Activated CD8-positive, alpha-beta memory T cell treated with anti-CD3 and anti-CD28 coated beads for 36 hours (primary cell): ENCODE results near the gene COL5A1. TPM values are rescaled to one million over a fixed set of nuclear protein-coding genes. Genes with fewer than 3 reads are reported as not detected.
"Not testable (repeated sequence)": the region's sequence is repeated elsewhere in the genome, so short reads cannot be mapped to it uniquely, and the experiment has no call there.

Experiments used
- CTCF ChIA-PET: fragments of 350-600 bp; sonication (Branson Sonifier 250); formaldehyde crosslinking; loops from one replicate; lab custom pipeline; 2021; ENCODE audit warnings: antibody characterized with exemption; lab: Charles Lee
- POLR2A ChIA-PET: fragments of 350-600 bp; sonication (Branson Sonifier 250); formaldehyde crosslinking; loops from one replicate; lab custom pipeline; 2021; ENCODE audit warnings: antibody characterized with exemption; lab: Charles Lee
- total RNA-seq, 2 experiments: library from RNA; stranded (reverse); gene quantifications; one replicate each; pipeline ENCODE4 v1.2.3, GENCODE V29; 2021

COL5A1 gene
- total RNA-seq, 2 experiments from 2014 or later: not detected

DNA sequence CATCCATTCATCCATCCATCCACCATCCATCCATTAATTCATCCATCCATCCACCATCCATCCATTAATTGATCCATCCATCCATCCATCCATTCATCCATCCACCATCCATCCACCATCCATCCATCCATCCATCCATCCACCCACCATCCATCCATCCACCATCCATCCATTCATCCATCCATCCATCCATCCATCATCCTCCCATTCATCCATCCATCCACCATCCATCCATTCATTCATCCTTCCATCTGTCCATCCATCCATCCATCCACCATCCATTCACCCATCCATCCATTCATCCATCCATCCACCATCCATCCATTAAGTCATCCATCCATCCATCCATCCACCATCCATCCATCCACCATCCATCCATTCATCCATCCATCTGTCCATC lies 43.3 kb downstream of the COL5A1 start:
- POLR2A ChIA-PET, CTCF ChIA-PET: not testable (repeated sequence)

DNA sequence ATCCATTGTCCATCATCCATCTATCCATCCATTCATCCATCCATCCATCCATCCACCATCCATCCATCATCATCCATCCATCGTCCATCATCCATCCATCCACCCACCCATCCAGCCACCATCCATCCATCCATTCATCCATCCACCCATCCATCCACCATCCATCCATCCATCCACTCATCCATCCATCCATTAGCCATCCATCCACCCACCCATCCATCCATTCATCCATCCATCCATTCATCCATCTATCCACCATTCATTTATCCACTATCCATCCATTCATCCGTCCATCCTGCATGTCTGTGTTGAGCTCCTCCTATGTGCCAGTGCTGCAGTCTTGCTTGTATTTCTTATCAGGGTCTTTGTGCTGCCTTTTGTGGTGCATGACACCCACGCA lies 44.2 kb downstream of the COL5A1 start:
- CTCF ChIA-PET: no interaction called here
- POLR2A ChIA-PET: no interaction called here

DNA sequence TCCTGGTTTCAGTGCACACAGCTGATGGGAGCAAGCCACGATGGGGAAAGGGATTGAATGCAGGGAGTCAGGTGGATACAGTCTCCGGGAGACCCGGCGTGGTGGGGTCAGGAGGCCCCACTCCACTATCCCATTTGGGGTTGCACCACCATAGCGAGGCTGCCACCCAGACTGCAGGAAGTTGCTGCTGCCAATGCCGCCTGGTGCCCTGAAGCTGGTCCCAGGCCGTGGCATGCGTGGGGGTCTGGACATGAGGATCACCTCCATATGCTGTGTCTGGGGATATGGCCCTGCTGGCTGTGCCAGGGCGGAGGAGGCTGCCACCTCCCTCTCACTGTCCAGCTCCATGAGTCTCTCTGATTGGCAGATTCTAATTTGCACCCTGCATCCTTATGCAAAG lies 45.3 kb downstream of the COL5A1 start:
- CTCF ChIA-PET: no interaction called here
- POLR2A ChIA-PET: no interaction called here

DNA sequence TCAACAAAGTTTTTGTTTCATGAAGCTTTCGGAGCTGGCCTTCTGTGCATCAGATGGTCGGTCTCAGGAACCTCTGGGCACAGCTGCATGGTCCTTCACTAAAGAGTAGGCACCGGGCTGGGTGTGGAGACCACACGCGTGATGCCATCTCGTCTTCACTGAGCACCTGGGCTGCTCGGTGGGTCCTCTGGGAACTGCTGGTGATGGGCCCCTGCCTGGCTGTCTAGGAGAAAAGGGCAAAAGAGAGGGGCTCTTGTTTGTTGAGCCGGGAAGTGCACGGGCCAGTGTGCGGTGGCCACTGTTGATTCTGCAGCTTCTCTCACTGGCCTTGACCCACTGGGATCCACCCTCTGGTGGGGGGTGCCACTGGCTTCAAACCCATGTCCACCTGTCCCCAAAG lies 46.0 kb downstream of the COL5A1 start:
- ChIA-PET CTCF (no interaction called here), POLR2A (no interaction called here)

DNA sequence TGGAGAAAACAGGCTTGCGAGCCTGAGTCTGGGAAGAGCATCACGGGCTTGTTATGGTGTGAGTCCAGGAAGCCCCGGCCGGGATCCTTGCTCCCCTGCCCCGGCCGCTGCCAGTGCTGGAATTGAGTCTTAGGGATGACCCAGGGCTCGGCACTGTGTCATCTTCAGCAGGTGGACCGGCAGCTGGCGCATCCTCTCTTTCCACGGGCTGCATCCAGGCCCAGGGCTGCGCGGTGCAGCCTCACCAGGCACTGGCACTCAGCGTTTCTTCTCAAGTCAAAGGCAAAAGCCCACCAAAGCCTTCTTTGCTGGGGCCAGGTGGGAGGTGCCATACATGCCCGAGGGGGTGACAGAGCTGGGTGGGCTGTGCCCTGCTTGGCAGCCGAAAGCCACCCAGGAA lies 46.6 kb downstream of the COL5A1 start:
- ChIA-PET POLR2A (no interaction called here), CTCF (no interaction called here)

DNA sequence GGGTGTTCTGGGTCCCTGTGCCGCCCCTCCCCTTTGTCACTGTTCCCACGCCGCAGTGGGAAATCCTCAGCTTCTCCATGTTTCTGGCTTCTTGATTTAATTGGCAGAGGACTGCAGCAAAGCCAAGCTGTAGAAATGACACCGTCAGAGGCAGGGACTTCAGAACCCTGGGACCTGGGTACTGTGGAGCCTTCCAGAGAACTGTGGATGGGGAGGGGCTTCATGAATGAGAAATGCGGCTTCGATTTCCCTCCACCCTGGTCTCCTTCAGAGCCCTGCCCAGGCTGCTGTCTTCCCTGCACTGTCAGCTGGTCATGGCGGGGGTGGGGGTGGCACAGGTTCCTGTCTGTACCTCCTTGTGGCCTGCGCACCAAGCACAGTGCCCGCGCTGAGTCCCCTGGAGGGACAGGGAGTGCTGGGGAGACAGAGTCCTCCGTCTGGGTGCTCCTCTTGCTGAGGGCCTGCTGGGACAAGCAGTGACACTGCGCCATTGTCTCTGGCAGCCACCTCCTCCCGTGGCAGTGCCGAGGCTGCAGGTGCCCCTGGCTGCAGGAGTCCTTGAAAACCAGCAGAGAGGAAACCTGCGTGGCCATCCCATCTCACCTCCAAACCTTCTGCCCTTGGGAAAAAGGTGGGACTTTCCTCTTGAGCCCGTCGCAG lies 47.2 kb downstream of the COL5A1 start:
- POLR2A ChIA-PET: no interaction called here
- CTCF ChIA-PET: no interaction called here

DNA sequence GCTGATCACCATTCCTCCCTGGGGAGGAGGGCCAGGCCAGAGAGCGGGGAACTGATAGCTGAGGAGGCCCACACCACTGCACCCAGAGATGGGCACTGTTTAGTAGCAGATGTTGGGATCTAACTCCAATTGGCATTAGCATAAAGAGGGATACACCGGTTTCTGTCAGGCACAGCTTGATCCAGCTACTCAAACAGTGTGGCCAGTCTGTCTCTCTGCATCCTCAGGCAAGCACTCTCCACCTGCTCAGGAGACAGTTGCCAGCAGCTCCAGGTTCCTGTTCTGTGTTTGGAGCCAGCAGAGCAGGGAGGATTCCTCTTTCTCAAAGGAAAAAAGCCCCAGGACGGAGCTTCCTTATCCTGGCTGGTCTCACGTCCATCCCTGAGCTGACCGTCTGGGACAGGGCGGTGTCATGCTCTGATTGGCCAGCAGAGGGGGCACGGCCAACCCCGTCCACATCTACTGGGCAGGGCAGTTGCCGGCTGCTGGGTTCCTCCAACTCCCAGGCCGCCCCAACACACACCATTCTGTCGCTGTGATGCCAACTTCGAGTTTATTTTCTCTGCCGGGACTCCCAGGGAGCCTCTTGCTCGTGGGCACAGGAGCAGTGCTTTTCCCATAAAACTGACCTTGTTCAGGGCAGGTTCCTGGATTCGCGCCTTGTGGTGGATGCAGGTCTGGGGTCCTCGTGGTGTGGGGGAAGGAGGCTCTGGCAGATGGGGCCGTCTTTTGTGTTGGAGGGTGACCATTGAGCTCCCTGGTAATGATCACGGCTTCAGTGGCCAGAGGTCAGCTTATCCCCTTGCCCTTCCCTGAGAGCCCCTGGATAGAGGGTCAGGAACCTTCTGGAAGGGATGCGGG lies 47.9 kb downstream of the COL5A1 start:
- ChIA-PET POLR2A (no interaction called here), CTCF (no interaction called here)

DNA sequence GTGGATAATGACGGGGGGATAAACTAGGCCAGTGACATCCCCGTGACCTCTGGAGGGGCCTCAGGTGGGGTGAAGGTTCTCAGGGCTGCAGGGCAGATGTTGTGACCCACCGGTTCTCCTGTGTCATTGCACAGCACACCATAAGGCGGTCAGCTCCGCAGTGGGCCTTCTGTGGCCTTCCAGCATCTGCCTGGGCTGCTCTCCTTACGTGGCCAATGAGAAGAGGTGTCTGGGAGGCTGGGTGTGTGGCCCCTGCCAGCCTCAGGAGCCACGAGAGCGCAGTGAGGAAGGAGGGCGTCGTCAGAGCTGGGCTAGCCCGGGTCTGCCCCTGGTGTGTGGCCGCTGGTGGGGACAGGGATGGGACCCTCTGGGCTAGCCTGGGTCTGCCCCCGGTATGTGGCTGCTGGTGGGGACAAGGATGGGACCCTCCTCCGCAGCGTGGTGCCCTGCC lies 48.7 kb downstream of the COL5A1 start:
- ChIA-PET POLR2A (no interaction called here), CTCF (interaction anchor here (1.7 kb wide), 1 partner anchor 13 kb away, joined by 4 read pairs; no protein-coding TSS in a partner anchor)

DNA sequence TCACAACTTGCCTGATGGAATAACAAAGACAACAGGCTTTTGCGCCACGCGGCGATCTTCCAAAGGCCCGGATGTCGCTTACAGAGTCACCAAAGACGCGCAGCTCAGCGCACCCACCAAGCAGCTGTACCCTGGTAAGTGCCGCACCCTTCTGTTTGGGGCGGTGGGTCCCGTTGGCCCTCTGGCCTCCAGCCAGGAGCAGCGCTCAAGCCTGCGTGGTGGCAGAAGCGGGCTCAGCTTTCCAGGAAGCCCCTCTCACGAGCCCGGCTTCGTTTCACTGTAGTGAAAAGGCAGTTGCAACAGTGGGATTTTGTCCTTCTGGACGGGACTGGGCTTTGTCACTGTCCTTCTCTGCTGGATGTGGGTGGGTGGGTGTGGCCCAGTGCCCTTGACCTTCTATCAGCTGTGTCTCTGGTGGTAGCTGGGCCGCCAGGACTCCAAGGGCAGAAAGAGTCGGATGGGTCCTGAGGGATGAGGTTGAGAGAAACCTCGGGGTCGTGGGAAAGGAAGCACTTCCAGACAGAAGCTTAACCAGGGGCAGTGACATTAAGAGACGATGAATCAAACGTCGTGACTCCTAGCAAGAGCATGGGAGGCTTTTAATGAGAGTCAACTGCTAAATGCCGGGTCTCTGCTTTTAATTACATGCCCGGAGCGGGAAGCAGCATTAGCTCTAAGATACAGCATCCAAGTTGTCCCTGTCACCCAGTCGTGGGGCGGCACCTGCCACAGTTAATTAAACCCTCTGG lies 49.5 kb downstream of the COL5A1 start:
- CTCF ChIA-PET: interaction anchor here (1.7 kb wide), 1 partner anchor 12 kb away, joined by 4 read pairs; no protein-coding TSS in a partner anchor
- POLR2A ChIA-PET: no interaction called here

DNA sequence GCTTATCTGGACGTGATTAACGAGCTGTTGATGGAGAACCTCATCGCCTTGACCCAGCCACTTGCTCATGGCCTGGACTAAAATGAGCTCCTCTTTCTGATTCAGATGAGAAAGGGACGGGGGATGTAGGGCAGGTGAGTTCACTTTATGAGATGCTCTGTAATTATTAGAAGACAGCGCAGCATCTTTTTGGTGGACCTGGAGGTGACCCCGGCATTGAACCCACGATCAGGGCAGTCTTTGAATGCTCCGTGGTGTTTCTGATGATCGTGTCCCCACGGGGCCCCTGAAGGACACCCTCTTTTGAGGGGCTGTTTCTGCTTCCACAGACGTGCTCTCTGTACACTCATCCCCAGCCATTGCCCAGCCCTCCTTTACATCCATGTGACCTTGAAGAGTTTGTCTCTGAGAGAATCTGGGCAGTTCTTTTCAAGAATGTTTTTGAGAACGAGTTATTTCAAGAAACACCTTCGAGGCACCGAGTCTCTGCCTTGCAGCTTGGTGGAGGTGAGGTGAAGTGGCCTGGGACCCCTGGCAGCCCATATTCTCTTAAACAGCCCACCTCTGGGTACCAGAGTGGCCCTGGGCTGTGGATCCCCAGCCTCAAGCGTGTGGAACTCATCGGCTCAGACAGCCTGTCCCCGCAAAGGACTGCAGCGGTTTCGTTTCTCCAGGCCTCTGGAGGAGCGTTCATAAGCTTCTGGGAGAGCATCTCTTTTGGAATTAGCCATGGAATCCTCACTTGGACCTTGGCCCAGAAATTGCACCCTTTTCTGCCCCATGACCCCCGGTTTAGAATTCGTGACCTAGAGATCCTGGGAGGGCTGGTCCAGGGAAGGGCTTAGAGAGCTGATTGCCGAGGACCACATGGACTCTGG lies 50.3 kb downstream of the COL5A1 start:
- POLR2A ChIA-PET: no interaction called here
- CTCF ChIA-PET: interaction anchor here (1.7 kb wide), 1 partner anchor 11 kb away, joined by 4 read pairs; no protein-coding TSS in a partner anchor

DNA sequence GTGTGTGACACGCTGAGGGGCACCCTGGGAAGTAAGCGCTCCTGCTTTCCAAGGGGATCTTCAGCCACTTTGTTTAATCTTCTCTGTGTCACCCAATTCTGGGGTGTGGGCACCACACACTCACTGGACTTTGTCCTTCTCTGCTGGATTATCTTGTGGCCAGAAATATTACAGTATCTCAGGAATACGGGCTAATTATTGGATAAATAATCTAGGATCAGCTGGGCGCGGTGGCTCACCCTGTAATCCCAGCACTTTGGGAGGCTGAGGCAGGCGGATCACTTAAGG lies 50.9 kb downstream of the COL5A1 start:
- ChIA-PET CTCF (no interaction called here), POLR2A (no interaction called here)

DNA sequence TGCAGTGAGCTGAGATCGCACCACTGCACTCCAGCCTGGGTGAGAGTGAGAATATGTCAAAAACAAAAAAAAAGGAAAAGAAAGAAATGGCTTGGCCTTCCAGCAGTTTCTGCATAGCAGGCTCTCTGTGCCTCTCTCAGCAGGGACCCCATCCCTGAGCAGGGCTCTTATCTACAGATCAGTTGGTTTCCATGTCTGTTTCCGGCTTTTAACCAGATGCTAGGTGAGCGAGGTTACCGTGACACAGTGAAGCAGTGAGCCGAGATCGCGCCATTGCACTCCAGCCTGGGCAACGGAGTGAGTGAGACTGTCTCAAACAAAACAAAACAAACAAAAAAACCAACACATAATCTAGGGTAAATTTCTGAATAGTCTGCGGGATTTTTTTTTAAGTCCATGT lies 51.4 kb downstream of the COL5A1 start:
- ChIA-PET CTCF (no interaction called here), POLR2A (no interaction called here)

DNA sequence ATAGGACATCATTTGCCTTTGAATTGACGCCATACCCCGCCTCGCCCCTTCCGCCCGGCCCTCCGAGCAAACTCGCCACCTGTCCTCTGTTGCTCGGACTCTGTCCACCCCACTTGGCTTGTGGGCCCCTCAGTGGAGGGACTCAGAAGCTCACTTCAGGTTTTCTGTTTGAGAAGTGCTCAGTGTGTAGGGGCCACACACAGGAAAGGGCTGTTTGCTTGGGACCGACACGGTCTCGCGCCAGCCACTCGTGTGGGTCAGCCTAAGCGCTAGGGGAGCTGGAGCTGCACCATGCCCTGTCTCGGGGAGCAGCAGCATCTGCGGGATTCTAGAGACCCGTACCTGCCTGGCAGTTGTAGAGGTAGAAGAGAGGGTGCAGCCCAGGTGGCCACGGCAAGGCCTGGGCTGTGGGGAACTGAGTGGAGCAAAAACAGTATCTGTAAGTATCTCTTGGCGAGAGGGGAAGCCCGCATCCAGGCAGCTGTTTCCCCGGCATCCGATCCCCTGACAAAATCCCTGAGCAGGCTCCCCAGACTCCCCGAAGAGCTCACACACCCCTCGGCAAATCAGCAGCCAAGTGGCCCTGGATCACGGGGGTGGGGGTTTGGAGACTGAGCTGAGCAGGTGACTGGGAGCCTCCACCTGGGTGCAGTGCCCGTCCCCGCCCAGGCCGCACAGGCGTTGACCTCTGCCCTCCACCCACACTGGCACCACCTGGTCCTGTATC lies 52.2 kb downstream of the COL5A1 start:
- POLR2A ChIA-PET: no interaction called here
- CTCF ChIA-PET: no interaction called here

DNA sequence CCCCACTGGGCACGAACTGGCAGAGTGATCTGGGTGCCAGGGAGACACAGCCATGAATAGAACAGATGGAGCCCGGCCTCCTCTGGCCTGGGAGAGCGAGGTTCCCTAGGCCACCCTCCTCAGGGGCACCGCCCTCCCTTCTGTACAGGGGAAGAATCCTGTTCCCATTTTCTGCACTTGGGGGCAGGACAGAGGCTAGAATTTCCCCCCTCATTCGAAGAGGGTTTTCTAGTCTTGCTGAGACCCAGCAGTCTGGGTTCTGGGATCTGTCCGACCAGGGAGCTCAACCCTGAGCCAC lies 52.7 kb downstream of the COL5A1 start:
- ChIA-PET CTCF (no interaction called here), POLR2A (no interaction called here)

DNA sequence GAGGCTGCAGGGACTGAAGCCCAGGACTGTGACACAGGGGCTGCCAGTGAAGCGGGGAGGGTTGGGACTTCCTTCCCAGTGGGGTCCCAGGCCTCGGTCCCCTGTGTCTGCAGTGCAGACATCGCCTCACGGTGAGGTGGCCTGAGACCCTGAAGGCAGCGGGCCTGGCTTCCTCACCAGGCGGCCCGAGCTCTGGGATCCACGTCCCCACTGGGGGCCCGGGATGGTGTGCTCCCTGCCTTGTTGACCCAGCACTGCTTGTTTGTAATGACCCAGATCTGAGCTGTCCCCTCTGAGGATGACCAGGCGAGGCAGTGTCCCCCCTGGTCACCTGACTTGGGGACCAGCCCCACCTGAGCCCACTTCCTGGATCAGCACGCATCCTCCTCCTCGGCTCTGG lies 53.1 kb downstream of the COL5A1 start:
- ChIA-PET CTCF (no interaction called here), POLR2A (no interaction called here)

DNA sequence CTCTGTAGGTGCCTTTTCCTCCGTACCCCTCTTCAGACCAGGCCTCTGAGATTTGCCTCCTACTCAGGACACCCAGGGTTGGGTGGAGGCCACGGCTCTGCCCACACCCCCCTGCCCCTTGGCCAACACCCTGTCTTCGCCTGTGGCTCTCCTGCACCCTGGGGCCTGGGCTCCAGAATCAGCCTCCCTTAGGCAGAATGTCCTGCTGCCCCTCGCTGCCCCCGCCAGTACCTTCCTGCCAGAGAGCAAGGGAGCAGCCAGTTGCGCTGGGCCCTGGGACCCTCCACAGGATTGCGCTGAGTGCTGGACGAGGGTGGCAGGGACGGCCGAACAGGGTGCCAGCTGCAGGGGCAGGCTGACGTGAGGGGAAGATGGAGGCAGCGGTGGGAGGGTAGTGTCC lies 53.5 kb downstream of the COL5A1 start:
- CTCF ChIA-PET: no interaction called here
- POLR2A ChIA-PET: no interaction called here

DNA sequence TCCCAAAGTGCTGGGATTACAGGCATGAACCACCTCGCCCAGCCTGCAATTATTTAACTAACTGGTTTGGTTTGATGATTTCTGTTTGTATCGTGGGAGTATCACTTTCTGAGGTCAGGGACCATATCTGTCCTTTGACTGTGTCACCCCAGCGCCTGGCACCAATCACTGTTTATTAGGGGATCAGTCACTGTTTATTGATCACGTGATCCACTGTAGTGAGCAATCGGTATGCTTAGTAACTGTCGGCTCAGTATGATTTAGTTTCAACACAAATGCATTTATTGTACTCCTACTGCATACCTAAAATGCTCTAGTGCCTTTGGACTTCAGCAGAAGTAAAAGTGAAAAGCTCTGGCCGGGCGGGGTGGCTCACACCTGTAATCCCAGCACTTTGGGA lies 54.8 kb downstream of the COL5A1 start:
- ChIA-PET CTCF (no interaction called here), POLR2A (no interaction called here)

DNA sequence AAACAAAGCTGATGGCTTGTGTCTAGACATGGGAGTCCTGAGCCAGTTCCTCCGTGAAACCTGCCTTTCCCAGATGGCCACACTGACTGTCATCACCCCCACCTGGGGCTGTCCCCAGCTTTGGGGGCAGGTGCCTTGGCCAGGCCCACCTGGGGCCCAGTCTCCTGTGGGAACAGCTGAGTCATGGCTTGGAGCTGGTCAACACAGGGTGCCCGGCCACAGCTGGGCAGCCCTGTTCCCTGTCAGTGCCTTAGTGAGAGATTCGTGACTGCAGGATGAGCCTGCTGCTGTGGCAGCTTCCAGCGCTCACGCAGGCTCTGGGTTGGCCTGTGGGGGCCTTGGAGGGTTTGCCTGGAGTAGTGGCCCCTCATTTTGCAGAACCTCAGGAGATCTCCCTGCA lies 56.5 kb downstream of the COL5A1 start:
- ChIA-PET CTCF (interaction anchor here (1.1 to 1.7 kb wide), 2 partner anchors 36 to 248 kb away, joined by 3 to 5 read pairs; no protein-coding TSS in a partner anchor), POLR2A (no interaction called here)
